NCI-H1436 treated with DMSO at 0.1 percent for 48 hours (cell line): ENCODE data around the gene ARTN.

Experiments used
- DNase-seq: peaks from one replicate; lab custom pipeline; 2025; lab: John Stamatoyannopoulos, UW

ARTN gene

GRCh38 chr1:43985984-43986595 is 52.5 kb downstream of the ARTN start:
- no peak for DNase-seq

GRCh38 chr1:43986712-43987111 is 53.1 kb downstream of the ARTN start:
- DNase-seq = no peak
